GM18517 (cell line): ENCODE data around the gene AFAP1.
"Not testable (repeated sequence)": the region's sequence is repeated elsewhere in the genome, so short reads cannot be mapped to it uniquely, and the experiment has no call there.

ENCODE experiments used
- ATAC-seq: cut with Tn5 transposase; IDR thresholded peaks from one replicate; pipeline ENCODE4 v1.9.1; 2021; ENCODE audit warnings: mild to moderate bottlenecking, moderate library complexity; ENCODE audit not compliant: unreplicated experiment

AFAP1 gene

DNA sequence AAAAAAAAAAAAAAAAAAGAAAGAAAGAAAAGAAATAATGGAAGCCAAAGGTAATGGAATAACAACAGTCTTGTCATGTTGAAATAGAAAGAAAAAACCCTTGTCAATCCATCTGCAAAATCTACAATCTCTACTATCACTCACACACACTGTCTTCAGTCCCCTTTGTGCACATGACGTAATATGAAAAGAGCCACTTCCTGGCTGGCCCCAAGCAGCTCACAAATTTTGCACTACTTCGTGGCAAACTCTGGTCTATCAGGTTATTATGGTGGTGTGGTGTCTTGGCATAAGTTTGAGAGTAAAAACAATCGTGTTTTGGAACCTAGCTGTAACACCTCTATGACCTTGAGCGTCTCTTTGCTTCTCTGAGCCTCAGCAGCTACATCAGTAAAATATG, 8.3 kb upstream of the AFAP1 start:
- no peak for ATAC-seq

DNA sequence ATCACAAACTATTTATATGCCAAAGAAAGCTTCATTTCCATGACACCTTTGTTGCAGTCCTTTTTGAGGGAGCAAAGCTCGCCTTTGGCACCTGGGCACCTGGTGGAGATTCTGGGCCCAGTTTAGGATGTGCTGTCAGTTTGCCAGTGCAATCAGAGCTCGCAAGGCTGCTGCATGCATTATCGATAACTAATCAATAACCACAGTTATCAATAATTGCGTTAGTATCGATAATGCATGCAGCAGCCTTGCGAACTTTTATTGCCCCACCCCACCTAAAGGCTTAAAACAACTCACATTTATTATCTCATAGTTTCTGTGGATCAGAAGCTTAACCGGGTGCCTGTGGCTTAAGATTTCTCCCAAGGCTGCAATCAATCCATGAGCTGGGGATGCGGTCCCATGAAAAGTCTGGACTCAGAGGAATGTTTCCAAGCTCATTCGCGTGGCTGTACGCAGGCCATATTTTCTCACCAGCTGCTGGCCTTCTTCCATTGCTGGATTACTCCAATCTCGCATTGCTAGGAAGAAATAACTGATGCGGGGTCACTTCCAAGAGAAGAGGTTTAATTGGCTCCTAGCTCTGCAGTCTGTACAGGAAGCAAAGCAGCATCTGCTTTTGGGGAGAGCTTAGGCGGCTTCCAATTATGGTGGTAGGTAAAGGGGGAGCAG, 6.2 kb upstream of the AFAP1 start:
- ATAC-seq = no peak

- ATAC-seq = no peak
Measured at GRCh38 chr4:7944599-7945220, 5.0 kb upstream of the AFAP1 start.

DNA sequence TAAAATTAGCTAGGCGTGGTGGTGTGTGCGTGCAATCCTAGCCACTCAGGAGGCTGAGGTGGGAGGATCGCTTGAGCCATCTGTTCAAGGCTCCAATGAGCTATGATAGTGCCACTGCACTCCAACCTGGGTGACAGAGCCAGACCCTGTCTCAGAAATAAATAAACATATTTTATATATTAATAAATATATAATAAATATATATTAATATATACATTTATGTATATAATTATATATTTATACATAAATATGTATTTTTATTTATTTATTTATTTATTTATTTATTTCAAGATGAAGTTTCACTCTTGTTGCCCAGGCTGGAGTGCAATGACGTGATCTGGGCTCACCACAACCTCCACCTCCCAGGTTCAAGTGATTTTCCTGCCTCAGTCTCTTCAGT, 4.0 kb upstream of the AFAP1 start:
- ATAC-seq = not testable (repeated sequence)

DNA sequence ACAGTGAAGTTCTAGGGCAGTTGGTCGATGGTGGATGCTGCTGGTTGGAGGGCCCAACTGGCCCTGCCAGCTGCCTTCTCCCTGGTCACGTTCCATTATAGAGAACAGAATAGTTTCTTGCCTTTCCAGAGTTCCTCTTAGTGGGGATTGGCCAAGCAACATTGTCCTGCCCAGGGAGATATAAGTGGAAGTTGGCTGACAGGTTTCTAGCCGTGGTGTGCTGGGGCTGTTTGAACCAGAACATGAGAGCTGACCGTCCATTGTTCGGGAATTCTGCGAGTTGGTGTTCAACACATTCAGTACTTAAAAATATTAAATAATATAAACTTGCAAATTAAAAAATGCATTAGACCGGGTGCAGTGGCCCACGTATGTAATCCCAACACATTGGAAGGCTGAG, 3.5 kb upstream of the AFAP1 start:
- no peak for ATAC-seq

DNA sequence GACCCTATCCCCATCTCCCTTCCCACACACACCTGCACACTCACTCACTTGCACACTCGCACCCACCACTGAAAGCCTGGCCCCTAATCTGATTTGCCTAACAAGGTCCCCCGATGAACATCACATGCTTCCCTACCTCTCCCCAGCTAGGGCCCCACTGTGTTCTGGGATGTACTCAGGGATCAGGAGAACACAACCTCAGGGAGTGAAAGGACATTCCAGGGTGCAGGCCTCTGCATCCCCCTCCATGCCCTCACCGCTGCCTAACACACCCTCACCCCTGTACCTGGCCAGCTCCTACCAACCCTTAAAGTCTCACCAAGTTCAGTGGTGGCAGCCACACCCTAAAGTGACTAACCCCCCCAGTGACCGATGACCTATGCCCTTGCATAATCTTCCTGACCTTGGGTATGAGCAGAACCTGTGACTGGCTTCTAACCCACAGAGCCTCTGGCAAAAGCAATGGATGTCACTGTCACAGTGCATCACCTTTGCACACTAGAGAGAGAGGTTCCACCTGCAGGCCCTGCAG, 2.4 kb upstream of the AFAP1 start:
- no peak for ATAC-seq

- no peak for ATAC-seq
Measured at GRCh38 chr4:7941111-7941964, 1.7 kb upstream of the AFAP1 start.

DNA sequence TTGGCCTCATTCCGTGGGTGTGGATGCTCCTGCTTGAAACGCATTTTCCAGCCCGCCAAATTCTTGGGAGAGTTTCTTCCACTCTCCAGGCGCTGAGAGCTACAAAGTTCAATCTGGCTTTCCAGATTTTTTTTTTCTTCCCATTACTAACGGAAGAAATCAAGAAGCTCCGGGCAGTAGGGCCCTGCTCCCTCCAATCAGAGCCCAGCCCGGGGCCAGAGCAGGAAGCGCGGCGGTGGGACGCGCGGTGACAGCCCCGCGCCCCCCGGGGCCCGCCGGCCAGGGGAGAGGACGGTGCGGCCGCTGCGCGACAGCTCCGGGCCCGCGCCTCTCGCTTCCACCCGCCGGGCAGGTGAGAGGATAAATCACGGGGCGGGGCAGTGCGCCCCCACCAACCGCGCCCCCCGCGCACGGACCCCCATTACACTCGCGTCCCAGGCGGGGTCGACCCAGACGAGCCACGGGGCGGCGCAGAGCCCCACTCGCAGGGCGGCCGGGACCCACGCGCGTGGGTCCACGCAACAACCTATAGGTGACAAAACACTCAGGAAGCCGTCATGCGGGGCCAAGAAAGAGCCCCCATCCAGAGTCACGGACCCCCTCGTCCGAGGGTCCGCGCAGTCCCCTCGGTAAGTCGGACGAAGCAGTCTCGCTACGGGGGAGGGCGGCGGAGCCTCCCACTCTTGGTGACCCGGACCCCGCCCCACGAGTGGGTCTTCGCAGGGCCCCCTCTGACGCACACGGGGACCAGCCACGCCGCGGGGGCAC, 868 bp downstream of the AFAP1 start:
- no peak for ATAC-seq

DNA sequence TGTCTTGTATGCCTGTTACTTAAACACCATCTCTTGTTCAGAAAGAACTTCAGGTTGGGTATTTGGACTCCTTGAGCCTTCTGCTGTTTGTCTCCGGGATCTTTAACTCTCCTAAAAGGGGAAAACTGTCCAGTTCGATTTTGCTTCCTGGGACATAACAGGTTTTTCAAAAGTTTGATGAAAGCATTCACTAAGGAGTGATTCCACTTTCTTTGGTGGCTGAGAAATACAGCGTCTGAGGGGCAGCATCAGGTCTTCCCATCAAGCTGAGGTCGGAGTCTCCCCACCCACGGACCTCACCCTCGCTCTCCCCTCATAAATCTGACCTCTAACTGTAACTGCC, 1.4 kb downstream of the AFAP1 start:
- ATAC-seq = no peak

DNA sequence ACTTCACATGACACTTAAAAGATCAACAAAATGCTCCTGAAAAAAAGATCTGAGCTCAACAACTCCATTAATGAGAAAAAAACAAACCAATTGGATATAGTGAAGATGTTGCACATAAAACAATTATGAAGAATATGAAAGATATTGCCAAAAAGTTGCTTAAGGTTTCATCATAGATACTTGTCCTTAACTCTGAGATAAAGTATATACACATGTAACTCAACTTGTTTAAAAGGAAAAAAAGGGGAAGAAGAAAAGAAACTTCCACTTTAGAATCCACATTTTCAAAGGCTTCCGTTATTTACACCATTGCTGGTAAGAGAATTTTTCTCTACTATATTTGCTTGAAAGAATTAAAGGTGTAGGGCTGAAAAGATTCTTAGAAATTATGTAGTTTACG, 2.7 kb downstream of the AFAP1 start:
- ATAC-seq = no peak

GRCh38 chr4:7933651-7934510, 5.8 kb downstream of the AFAP1 start:
- ATAC-seq = no peak

GRCh38 chr4:7932287-7932686, 7.4 kb downstream of the AFAP1 start:
- no peak for ATAC-seq

GRCh38 chr4:7929118-7929951, 10.3 kb downstream of the AFAP1 start:
- no peak for ATAC-seq

- ATAC-seq = no peak
Measured at GRCh38 chr4:7928711-7929110, 10.9 kb downstream of the AFAP1 start.

- ATAC-seq = no peak
Measured at GRCh38 chr4:7926822-7927221, 12.8 kb downstream of the AFAP1 start.

DNA sequence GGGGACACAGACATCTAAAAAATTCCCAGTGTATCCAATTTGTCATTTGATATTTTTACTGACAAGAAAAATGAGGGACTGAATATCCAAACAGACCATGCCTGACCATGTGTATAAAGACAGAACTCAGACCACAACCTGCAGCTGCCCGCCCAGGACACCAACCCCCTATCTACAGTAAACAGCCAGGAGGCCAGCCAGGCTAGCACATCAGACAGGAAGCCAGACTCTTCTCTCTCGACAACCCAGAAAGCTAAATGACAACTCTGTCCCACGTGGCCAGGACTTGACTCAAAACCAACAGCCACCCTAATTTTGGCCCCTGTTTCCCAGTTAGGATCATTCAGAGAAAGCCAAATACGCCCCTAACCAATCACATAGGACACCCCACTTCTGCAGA, 15.1 kb downstream of the AFAP1 start:
- ATAC-seq = no peak

DNA sequence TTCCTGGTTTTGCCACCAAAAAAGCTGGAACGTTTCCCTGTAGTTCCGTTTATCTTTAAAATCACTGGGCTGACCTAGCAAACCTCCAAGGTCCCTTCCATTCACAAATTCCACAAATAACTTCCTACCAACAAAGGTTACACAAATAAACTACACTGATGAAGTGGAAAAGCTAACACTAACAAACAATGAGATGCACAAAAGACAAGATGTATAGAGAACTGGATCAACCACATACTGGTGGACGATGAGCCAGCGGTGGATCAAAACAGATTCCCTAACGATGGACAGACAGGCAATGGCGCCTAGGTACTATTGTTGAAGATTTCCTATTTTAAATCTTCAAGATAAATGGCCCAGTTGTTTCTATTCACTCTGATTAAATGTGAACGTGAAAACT, 15.5 kb downstream of the AFAP1 start:
- ATAC-seq = no peak

- ATAC-seq = no peak
Measured at GRCh38 chr4:7922466-7922865, 17.2 kb downstream of the AFAP1 start.

GRCh38 chr4:7918981-7919380, 20.7 kb downstream of the AFAP1 start:
- ATAC-seq = no peak
